ENCODE measurements around the gene UBAP1L.
"Not testable (repeated sequence)": the region's sequence is repeated elsewhere in the genome, so short reads cannot be mapped to it uniquely, and the experiment has no call there.

UBAP1L gene

GRCh38 chr15:65099336-65099735 is 15.7 kb downstream of the UBAP1L start:
- DNase-seq = no peak

GRCh38 chr15:65097651-65098263 is 17.2 kb downstream of the UBAP1L start:
- DNase-seq = no peak

GRCh38 chr15:65096481-65097385 is 18.3 kb downstream of the UBAP1L start:
- no peak for DNase-seq

GRCh38 chr15:65095747-65096104 is 19.3 kb downstream of the UBAP1L start:
- no peak for DNase-seq

GRCh38 chr15:65095011-65095746 is 19.8 kb downstream of the UBAP1L start:
- DNase-seq = no peak

- DNase-seq = no peak
These were observed 20.6 kb downstream of the UBAP1L start for GRCh38 chr15:65094294-65094995.

- not testable (repeated sequence) for DNase-seq
These were observed 21.2 kb downstream of the UBAP1L start for GRCh38 chr15:65093793-65094170.

GRCh38 chr15:65092911-65093792 is 21.8 kb downstream of the UBAP1L start:
- no peak for DNase-seq

GRCh38 chr15:65091946-65092770 is 22.8 kb downstream of the UBAP1L start:
- DNase-seq = no peak

GRCh38 chr15:65089206-65089824 is 25.7 kb downstream of the UBAP1L start:
- DNase-seq = no peak

- no peak for DNase-seq
These were observed 26.4 kb downstream of the UBAP1L start for GRCh38 chr15:65088643-65089021.

GRCh38 chr15:65087873-65088642 is 26.9 kb downstream of the UBAP1L start:
- DNase-seq = no peak

- DNase-seq = no peak
These were observed 27.6 kb downstream of the UBAP1L start for GRCh38 chr15:65087411-65087810.

- no peak for DNase-seq
These were observed 28.3 kb downstream of the UBAP1L start for GRCh38 chr15:65086680-65087111.

GRCh38 chr15:65085990-65086679 is 28.9 kb downstream of the UBAP1L start:
- DNase-seq = no peak

- no peak for DNase-seq
These were observed 29.7 kb downstream of the UBAP1L start for GRCh38 chr15:65085207-65085753.

- DNase-seq = no peak
These were observed 30.3 kb downstream of the UBAP1L start for GRCh38 chr15:65084500-65085206.

GRCh38 chr15:65083262-65083701 is 31.7 kb downstream of the UBAP1L start:
- no peak for DNase-seq

Data from GF-D8 (cell line).